Suprapubic skin (tissue), 4 donors: ENCODE measurements around the gene HOXC6. TPM values are rescaled to one million over a fixed set of nuclear protein-coding genes. Genes with fewer than 3 reads are reported as not detected.
A peak's percentile ranks its signal among the peaks of the same experiment; 100 is the strongest.

ENCODE experiments used
- DNase-seq, 2 donors: peaks; one replicate each; pipeline ENCODE4 v3.0.0-alpha.2; 2019; ENCODE audit warnings: low spot score in 2 of 2
- H3K27ac ChIP-seq: fragments of 200-600 bp; sonication (generic); one replicate; pipeline ENCODE4 v1.5.1; 2019
- H3K27me3 ChIP-seq: fragments of 200-600 bp; sonication (generic); one replicate; pipeline ENCODE4 v1.5.1; 2019
- H3K36me3 ChIP-seq: fragments of 200-600 bp; sonication (generic); one replicate; pipeline ENCODE4 v1.5.1; 2019
- H3K4me1 ChIP-seq: fragments of 200-600 bp; sonication (generic); one replicate; pipeline ENCODE4 v1.5.1; 2019
- H3K4me3 ChIP-seq: fragments of 200-600 bp; sonication (generic); one replicate; pipeline ENCODE4 v1.5.1; 2019; ENCODE audit warnings: mild to moderate bottlenecking
- H3K9me3 ChIP-seq: fragments of 200-600 bp; sonication (generic); one replicate; pipeline ENCODE4 v1.5.1; 2019
- CTCF ChIP-seq, 2 donors: fragments of 200-600 bp in 1 of 2; fragments of 450-650 bp in 1 of 2; sonication (generic) in 1 of 2; IDR thresholded peaks; one replicate each; pipeline ENCODE4 v1.5.1; 2016 to 2019; ENCODE audit warnings: antibody characterized with exemption in 2 of 2, mild to moderate bottlenecking in 1 of 2, moderate library complexity in 1 of 2
- EP300 ChIP-seq: sonication (generic); formaldehyde crosslinking; IDR thresholded peaks from one replicate; pipeline ENCODE4 v1.6.1; 2017; ENCODE audit warnings: antibody characterized with exemption
- POLR2A ChIP-seq, 2 donors: fragments of 450-650 bp; IDR thresholded peaks; one replicate each; pipeline ENCODE4 v1.6.1; 2017; ENCODE audit warnings: antibody characterized with exemption in 2 of 2, mild to moderate bottlenecking in 2 of 2, moderate library complexity in 2 of 2
- POLR2AphosphoS5 ChIP-seq, 3 donors: sonication (generic); formaldehyde crosslinking; IDR thresholded peaks; one replicate each; pipeline ENCODE4 v1.6.1; 2017; ENCODE audit warnings: antibody characterized with exemption in 3 of 3
- WGBS: methylation state at CpG from one replicate; pipeline ENCODE4 v1.1.5; 2018; 5-methylcytosine and 5-hydroxymethylcytosine counted together
- total RNA-seq, 4 donors: library from RNA; depleted of rRNA; stranded (reverse); fragments of >200 nt; gene quantifications; one replicate each; pipeline ENCODE4 v1.1.0, GENCODE V29; 2016

The HOXC6 gene
- total RNA-seq, 4 donors from 2014 or later: 0.98 to 6.2 (median 2.4) TPM

- Histone ChIP-seq H3K27ac (peak overlapping the region; percentile 98), H3K4me3 (peak overlapping the region; percentile 78), H3K4me1 (peaks cover 85% of the 10 kb centered on the region), H3K27me3 (peaks cover 20% of the 10 kb centered on the region), H3K9me3 (no peaks in the 10 kb centered on the region), H3K36me3 (no peaks in the 10 kb centered on the region)
- no peak for TF ChIP-seq CTCF (IDR thresholded peaks at IDR 0.05)
- TF ChIP-seq EP300: no peak
- no peak for TF ChIP-seq POLR2AphosphoS5 (IDR thresholded peaks at IDR 0.05)
- TF ChIP-seq POLR2A (IDR thresholded peaks at IDR 0.05): no peak
- no peak for DNase-seq
- 22% methylated on average over 23 of the region's 23 CpGs for WGBS
Observed at GRCh38 chr12:54020591-54021405, 7.4 kb upstream of the HOXC6 start.

GRCh38 chr12:54021432-54022013, 6.7 kb upstream of the HOXC6 start:
- no peak for DNase-seq
- H3K27me3 ChIP-seq: peaks cover 25% of the 10 kb centered on the region
- no peaks in the 10 kb centered on the region for H3K9me3 ChIP-seq
- H3K36me3 ChIP-seq: no peaks in the 10 kb centered on the region
- H3K27ac ChIP-seq: peak overlapping the region; percentile 98
- TF ChIP-seq EP300 (no peak), POLR2A (IDR thresholded peaks at IDR 0.05) (no peak), CTCF (IDR thresholded peaks at IDR 0.05) (peak; percentile 2 to 37), POLR2AphosphoS5 (IDR thresholded peaks at IDR 0.05) (peak in 1 of 3 donors; percentile 14)
- H3K4me1 ChIP-seq: peaks cover 85% of the 10 kb centered on the region
- H3K4me3 ChIP-seq: peak overlapping the region; percentile 78
- WGBS: 6% methylated on average over 16 of the region's 16 CpGs

DNA sequence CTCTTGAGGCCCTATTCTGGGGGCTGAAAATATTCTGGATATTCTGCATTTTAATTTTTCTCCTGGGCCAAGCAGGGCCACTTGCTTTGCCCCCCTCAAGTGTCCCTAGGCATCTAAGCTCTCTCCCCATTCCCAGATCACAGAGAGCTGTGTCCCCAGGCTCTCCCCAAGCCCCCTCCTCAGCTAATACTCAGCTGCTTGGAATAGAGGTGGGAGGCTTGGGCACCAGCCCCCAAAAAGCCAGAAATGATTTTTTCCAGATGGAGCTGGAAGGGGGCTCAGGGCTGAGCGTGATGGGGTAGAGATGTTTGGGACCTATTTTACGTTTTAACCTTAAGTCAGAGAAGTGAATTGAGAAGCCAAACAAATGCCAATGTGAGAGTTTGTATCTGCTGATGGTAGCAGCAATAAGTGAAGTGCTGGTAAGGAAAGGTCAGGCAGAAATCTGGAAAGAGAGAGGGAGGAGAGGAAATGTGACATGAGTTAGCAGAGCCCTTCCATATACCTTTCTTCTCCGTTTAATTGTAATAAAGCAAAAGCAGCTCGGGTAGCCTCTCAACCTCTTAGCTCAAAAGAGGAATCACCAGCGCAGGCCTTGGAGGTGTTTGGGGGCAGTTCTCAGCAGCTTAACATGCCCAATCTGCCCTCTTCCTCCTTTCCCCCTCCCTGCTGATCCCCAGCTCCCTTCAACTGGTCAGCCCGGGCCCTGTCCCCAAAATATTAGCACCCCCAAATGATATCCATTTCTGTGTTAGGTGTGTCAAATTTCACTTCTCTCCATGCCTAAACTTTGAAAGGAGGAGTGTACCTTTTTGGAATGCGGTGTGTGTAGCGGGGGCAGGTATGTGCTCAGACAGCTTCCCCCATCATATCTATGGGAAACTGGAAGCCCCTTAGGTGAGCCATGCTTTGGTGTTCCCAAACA, 5.0 kb upstream of the HOXC6 start:
- H3K4me1 ChIP-seq: peaks cover 96% of the 10 kb centered on the region
- no peaks in the 10 kb centered on the region for H3K9me3 ChIP-seq
- H3K4me3 ChIP-seq: peak overlapping the region; percentile 49
- 32% methylated on average over 8 of the region's 8 CpGs for WGBS
- no peaks in the 10 kb centered on the region for H3K36me3 ChIP-seq
- TF ChIP-seq POLR2AphosphoS5 (IDR thresholded peaks at IDR 0.05) (no peak), POLR2A (IDR thresholded peaks at IDR 0.05) (no peak), EP300 (no peak), CTCF (IDR thresholded peaks at IDR 0.05) (no peak)
- H3K27me3 ChIP-seq: peaks cover 22% of the 10 kb centered on the region
- DNase-seq: no peak
- peak overlapping the region; percentile 98 for H3K27ac ChIP-seq

- DNase-seq: no peak
- Histone ChIP-seq H3K27ac (peak overlapping the region; percentile 98), H3K36me3 (no peaks in the 10 kb centered on the region), H3K4me1 (peaks cover 93% of the 10 kb centered on the region), H3K4me3 (peak overlapping the region; percentile 49), H3K27me3 (peaks cover 20% of the 10 kb centered on the region), H3K9me3 (no peaks in the 10 kb centered on the region)
- WGBS: 25% methylated on average over 10 of the region's 17 CpGs
- TF ChIP-seq POLR2A (IDR thresholded peaks at IDR 0.05) (no peak), EP300 (no peak)
Observed at GRCh38 chr12:54024127-54024526, 4.1 kb upstream of the HOXC6 start.

DNA sequence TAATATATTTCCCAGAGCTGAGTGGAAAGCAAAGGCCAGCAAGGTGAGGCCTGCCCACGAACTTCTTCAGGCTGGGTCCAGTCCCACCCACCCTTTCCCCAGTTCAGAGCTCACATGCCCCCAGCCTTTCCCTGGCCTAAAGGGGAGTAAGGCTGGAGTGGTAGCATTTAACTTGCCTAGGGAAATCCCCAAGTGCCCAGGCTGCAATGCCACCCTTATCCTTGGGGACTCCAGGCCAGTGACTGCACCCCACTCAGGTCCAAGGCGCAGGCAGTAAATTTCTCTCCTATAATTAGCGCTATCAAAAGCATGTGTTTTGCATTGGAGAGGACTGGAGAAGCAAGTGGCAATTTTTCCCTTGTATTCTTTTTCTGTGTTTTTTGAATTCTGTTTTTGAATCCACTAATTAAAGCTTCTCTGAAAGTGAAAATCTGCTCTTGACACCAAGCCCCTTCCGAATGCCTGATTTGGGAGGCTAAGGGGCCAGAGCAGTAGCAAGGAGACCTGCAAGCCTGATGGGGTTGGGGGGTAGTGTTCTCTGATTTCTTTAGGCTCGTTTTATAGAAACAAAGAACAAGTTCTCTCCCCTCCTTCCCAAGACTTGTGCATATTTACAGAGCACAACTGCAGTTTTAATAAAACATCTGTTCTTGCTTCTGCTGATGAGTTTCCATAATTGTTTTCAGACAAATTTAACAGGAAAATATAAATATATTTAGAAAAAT, 3.5 kb upstream of the HOXC6 start:
- H3K27me3 ChIP-seq: peaks cover 20% of the 10 kb centered on the region
- TF ChIP-seq POLR2AphosphoS5 (IDR thresholded peaks at IDR 0.05) (no peak), CTCF (IDR thresholded peaks at IDR 0.05) (no peak), POLR2A (IDR thresholded peaks at IDR 0.05) (no peak), EP300 (no peak)
- peak overlapping the region; percentile 49 for H3K4me3 ChIP-seq
- WGBS: 32% methylated on average over 5 of the region's 5 CpGs
- H3K9me3 ChIP-seq: no peaks in the 10 kb centered on the region
- H3K36me3 ChIP-seq: no peaks in the 10 kb centered on the region
- H3K4me1 ChIP-seq: peaks cover 90% of the 10 kb centered on the region
- DNase-seq: no peak
- H3K27ac ChIP-seq: peak overlapping the region; percentile 98
